ENCODE data around the gene SLC25A29. TPM values are rescaled to one million over a fixed set of nuclear protein-coding genes. Genes with fewer than 3 reads are reported as not detected.
A peak's percentile ranks its signal among the peaks of the same experiment; 100 is the strongest.

The SLC25A29 gene
- total and polyA plus RNA-seq, 2 of the 4 experiments (the other 2 are of a cell fraction), result 6.5 to 37.7 TPM

GRCh38 chr14:100303179-100303578, 3.1 kb downstream of the SLC25A29 start:
- Histone ChIP-seq H4K20me1 (ENCODE audit: insufficient read depth, low read length) (peaks cover 50% of the 10 kb centered on the region), H2AFZ (replicated peaks; ENCODE audit: low read length, poor library complexity) (no peak overlapping the region), H3K14ac (replicated peaks; ENCODE audit: low read depth, low read length) (no peak overlapping the region), H4K91ac (ENCODE audit: insufficient read depth, low read depth, low read length) (no peak overlapping the region), H3K4me2 (ENCODE audit: low read depth, low read length) (no peak overlapping the region), H2AK9ac (replicated peaks; ENCODE audit: low read depth, low read length, poor library complexity) (no peak overlapping the region), H3K9me3 (ENCODE audit: control insufficient read depth, insufficient read depth, low read length) (no peaks in the 10 kb centered on the region), H3K36me3 (ENCODE audit: control insufficient read depth, insufficient read depth, low read length) (peaks cover 15% of the 10 kb centered on the region; the same call in 1 of the 2 replicates), H2BK120ac (ENCODE audit: low read depth, low read length) (no peak overlapping the region), H3K23ac (ENCODE audit: low read depth, low read length) (no peak overlapping the region), H3K27ac (ENCODE audit: insufficient read depth, low read length) (no peak overlapping the region), H3K4me3 (ENCODE audit: insufficient read depth, low read depth, low read length) (no peak overlapping the region), H2BK20ac (ENCODE audit: low read depth, low read length) (no peak overlapping the region), H3K18ac (ENCODE audit: low read depth, low read length) (no peak overlapping the region), H4K5ac (ENCODE audit: low read depth, low read length) (no peak overlapping the region), H3K56ac (ENCODE audit: extremely low read depth, insufficient read depth, low read length) (no peak overlapping the region), H2BK15ac (ENCODE audit: low read depth, low read length) (no peak overlapping the region), H3K9ac (ENCODE audit: low read depth, low read length) (no peak overlapping the region), H3K9me1 (ENCODE audit: insufficient read depth, low read length) (peaks cover 4% of the 10 kb centered on the region), H2BK5ac (ENCODE audit: low read depth, low read length, poor library complexity, severe bottlenecking) (no peak overlapping the region), H3K79me1 (ENCODE audit: low read depth in 1 of 2, low read length in 2 of 2) (peaks cover 20 to 82% of the 10 kb centered on the region in 2 experiments), H2AK5ac (ENCODE audit: low read depth, low read length) (no peak overlapping the region), H4K8ac (ENCODE audit: low read depth in 2 of 2, low read length in 2 of 2) (no peak overlapping the region), H3K4ac (ENCODE audit: low read depth, low read length) (no peak overlapping the region), H3K27me3 (ENCODE audit: control insufficient read depth, insufficient read depth, low read length) (no peaks in the 10 kb centered on the region), H3K4me1 (ENCODE audit: control insufficient read depth, insufficient read depth, low read length) (peaks cover 13% of the 10 kb centered on the region; the same call in 1 of the 2 replicates)
- no peak for ATAC-seq (ENCODE audit: low read depth)
- dilution Hi-C loops (cut with HindIII; ENCODE audit: low sequenced_read_pairs, unreplicated experiment), result no loop called here
- TF ChIP-seq ELK1 (IDR thresholded peaks at IDR 0.05; ENCODE audit: borderline replicate concordance, low read depth, low read length) (no peak), MXI1 (IDR thresholded peaks at IDR 0.05; ENCODE audit: borderline replicate concordance, low read depth, low read length) (no peak), SMC3 (IDR thresholded peaks at IDR 0.05; ENCODE audit: low read depth, low read length) (peak; percentile 40; the same call in 1 of the 2 replicates), CTCF (conservative IDR thresholded peaks at IDR 0.05; ENCODE audit: low read depth, low read length) (peak; percentile 61), RCOR1 (IDR thresholded peaks at IDR 0.05; ENCODE audit: insufficient replicate concordance, low read length) (no peak), RAD21 (IDR thresholded peaks at IDR 0.05; ENCODE audit: low read length) (peak; percentile 36)
- DNase-seq, result no peak
- in situ Hi-C loops (cut with MboI; ENCODE audit: low sequenced_read_pairs), result no loop called here
- intact Hi-C loops (cut with micrococcal nuclease), result no loop called here
- BruUV-seq (replicated peaks), result no TSS peak
- ChIA-PET CTCF (interaction anchor here (0.7 to 1.4 kb wide), 2 partner anchors 41 to 74 kb away, joined by 3 to 4 read pairs; no protein-coding TSS in a partner anchor), POLR2A (ENCODE audit: unreplicated experiment) (no interaction called here)
- 37% methylated on average over 2 of the region's 8 CpGs; no CpG with 5 or more reads in 1 of the 2 experiments for WGBS, 2 experiments (ENCODE audit: extremely low coverage in 2 of 2, insufficient read length in 1 of 2)

All from IMR-90 (cell line).